ENCODE data around the gene SYNE2. TPM values are rescaled to one million over a fixed set of nuclear protein-coding genes. Genes with fewer than 3 reads are reported as not detected.

Gene SYNE2
- total RNA-seq, 4 donors from 2014 or later = 92.4 to 165 (median 98.3) TPM

DNA sequence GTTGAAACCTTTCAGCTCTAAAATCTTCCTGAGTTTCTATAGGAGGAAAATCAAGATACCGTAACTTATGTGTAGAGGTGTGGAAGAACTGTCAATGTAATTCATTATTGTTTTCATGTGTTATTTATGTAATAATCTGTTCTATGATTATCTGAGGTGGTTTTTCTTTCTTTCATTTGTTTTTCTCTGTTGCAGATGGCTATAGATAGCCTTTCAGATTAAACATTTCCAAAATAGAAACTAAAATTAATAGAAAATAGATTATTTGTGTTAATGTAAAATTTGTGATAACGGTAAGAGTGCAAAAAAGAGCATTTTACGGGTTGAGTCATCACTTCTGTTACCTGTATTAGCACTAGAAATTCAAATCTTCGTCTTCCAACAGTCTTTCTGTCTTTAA, 128.8 kb downstream of the SYNE2 start:
- Histone ChIP-seq H3K27me3 (no peaks in the 10 kb centered on the region), H3K27ac (replicated peaks in 1 of 4) (no peak overlapping the region), H3K36me3 (peaks cover 6 to 48% (median 28%) of the 10 kb centered on the region in 4 donors), H3K4me3 (no peak overlapping the region), H3K4me1 (no peaks in the 10 kb centered on the region), H3K9me3 (no peaks in the 10 kb centered on the region)
- WGBS = 96% methylated on average over 4 of the region's 4 CpGs
- no peak for TF ChIP-seq POLR2AphosphoS5 (IDR thresholded peaks at IDR 0.05)
- TF ChIP-seq, protein P1, sequence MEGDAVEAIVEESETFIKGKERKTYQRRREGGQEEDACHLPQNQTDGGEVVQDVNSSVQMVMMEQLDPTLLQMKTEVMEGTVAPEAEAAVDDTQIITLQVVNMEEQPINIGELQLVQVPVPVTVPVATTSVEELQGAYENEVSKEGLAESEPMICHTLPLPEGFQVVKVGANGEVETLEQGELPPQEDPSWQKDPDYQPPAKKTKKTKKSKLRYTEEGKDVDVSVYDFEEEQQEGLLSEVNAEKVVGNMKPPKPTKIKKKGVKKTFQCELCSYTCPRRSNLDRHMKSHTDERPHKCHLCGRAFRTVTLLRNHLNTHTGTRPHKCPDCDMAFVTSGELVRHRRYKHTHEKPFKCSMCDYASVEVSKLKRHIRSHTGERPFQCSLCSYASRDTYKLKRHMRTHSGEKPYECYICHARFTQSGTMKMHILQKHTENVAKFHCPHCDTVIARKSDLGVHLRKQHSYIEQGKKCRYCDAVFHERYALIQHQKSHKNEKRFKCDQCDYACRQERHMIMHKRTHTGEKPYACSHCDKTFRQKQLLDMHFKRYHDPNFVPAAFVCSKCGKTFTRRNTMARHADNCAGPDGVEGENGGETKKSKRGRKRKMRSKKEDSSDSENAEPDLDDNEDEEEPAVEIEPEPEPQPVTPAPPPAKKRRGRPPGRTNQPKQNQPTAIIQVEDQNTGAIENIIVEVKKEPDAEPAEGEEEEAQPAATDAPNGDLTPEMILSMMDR (IDR thresholded peaks at IDR 0.05) = no peak
- TF ChIP-seq POLR2A (IDR thresholded peaks at IDR 0.05; ENCODE audit: low read depth) = no peak
- no peak for TF ChIP-seq EP300 (IDR thresholded peaks at IDR 0.05)
- no peak for DNase-seq (ENCODE audit: extremely low spot score)
- intact Hi-C loops (cut with DNase I) = loop anchor here (10.0 kb wide), 1 partner anchor 177 kb away; no protein-coding TSS in a partner anchor

DNA sequence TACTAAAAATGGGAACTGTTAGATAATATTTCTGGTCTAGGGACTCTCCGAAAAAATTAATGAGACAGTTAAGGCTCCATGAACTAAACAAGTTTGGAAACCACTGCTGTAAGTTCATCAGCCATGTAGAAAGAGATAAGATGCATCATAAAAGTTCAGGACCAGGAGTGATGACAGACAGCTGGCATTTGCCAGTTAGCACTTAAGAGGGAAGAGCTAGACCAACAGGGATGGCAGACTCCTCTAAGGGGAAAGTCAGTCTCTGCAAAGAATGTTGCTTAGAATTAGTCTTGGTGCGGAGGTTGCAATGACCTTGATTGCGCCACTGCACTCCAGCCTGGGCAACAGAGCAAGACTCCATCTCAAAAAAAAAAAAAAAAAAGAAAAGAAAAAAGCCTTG, 129.4 kb downstream of the SYNE2 start:
- TF ChIP-seq EP300 (IDR thresholded peaks at IDR 0.05) (no peak), POLR2AphosphoS5 (IDR thresholded peaks at IDR 0.05) (no peak), POLR2A (IDR thresholded peaks at IDR 0.05; ENCODE audit: low read depth) (no peak)
- TF ChIP-seq, protein P1 (IDR thresholded peaks at IDR 0.05) = no peak
- Histone ChIP-seq H3K27me3 (no peaks in the 10 kb centered on the region), H3K9me3 (no peaks in the 10 kb centered on the region), H3K36me3 (peaks cover 4 to 48% (median 31%) of the 10 kb centered on the region in 4 donors), H3K27ac (replicated peaks in 1 of 4) (no peak overlapping the region), H3K4me1 (no peaks in the 10 kb centered on the region), H3K4me3 (no peak overlapping the region)
- 96% methylated on average over 3 of the region's 3 CpGs for WGBS
- DNase-seq (ENCODE audit: extremely low spot score) = no peak
- intact Hi-C loops (cut with DNase I) = loop anchor here (10.0 kb wide), 1 partner anchor 177 kb away; no protein-coding TSS in a partner anchor

DNA sequence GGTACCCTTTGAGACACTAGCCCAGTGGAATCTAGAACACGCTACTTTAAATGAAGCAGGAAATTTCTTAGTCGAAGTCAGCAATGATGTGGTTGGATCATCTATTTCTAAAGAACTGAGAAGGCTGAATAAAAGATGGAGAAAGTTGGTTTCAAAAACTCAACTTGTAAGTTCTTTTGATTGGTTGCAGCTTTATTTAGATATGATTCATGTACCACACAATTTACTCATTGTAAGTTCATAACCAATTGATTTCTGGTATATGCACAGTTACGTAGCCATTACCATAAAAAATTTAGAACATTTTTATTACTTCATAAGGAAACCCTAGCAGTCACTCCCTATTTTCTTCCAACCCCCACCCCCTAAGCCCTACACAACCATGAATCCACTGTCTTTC, 129.8 kb downstream of the SYNE2 start:
- H3K27me3 ChIP-seq = no peaks in the 10 kb centered on the region
- intact Hi-C loops (cut with DNase I) = loop anchor here (10.0 kb wide), 1 partner anchor 178 kb away; no protein-coding TSS in a partner anchor
- TF ChIP-seq POLR2A (IDR thresholded peaks at IDR 0.05; ENCODE audit: low read depth) (no peak), POLR2AphosphoS5 (IDR thresholded peaks at IDR 0.05) (no peak), EP300 (IDR thresholded peaks at IDR 0.05) (no peak)
- TF ChIP-seq, protein P1 (IDR thresholded peaks at IDR 0.05) = no peak
- peaks cover 0 to 43% (median 27%) of the 10 kb centered on the region in 4 donors for H3K36me3 ChIP-seq
- DNase-seq (ENCODE audit: extremely low spot score) = no peak
- no peak overlapping the region for H3K4me3 ChIP-seq
- no peak overlapping the region for H3K27ac ChIP-seq (replicated peaks in 1 of 4)
- no peaks in the 10 kb centered on the region for H3K4me1 ChIP-seq
- no peaks in the 10 kb centered on the region for H3K9me3 ChIP-seq
- WGBS = 98% methylated on average over 3 of the region's 3 CpGs

DNA sequence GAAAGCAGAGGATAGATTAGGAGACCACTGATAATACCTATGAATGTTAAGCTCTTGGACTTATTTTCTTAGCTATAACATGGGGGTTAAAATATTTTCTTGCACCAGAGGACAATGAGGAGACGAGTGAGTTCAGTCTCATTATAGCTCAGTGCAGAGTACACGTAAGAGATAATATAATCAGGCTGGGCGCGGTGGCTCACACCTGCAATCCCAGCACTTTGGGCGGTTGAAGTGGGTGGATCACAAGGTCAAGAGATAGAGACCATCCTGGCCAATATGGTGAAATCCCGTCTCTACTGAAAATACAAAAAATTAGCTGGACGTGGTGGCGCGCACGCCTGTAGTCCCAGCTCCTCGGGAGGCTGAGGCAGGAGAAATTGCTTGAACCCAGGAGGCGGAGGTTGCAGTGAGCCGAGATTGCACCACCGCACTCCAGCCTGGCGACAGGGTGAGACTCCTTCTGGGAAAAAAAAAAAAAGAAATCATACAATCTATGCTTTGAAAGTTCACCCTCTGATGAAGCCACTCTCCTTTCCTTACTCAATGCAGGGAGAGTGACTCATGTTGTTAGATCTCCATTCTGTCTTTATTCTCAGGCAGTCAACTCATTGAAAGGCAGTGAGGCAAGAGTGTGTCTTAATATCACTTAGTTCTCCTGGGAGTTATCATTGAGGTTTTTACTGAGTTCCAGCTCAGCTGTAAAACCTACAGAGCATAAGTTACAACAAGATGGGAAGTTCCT, 134.2 kb downstream of the SYNE2 start:
- 98% methylated on average over 15 of the region's 15 CpGs for WGBS
- H3K27me3 ChIP-seq = no peaks in the 10 kb centered on the region
- intact Hi-C loops (cut with DNase I) = loop anchor here (10.0 kb wide), 1 partner anchor 182 kb away; no protein-coding TSS in a partner anchor
- H3K27ac ChIP-seq (replicated peaks in 1 of 4) = no peak overlapping the region
- TF ChIP-seq EP300 (IDR thresholded peaks at IDR 0.05) = no peak
- TF ChIP-seq POLR2AphosphoS5 (IDR thresholded peaks at IDR 0.05) = no peak
- TF ChIP-seq POLR2A (IDR thresholded peaks at IDR 0.05; ENCODE audit: low read depth) = no peak
- no peaks in the 10 kb centered on the region for H3K9me3 ChIP-seq
- H3K4me1 ChIP-seq = no peaks in the 10 kb centered on the region
- DNase-seq (ENCODE audit: extremely low spot score) = no peak
- H3K4me3 ChIP-seq = no peak overlapping the region
- peaks cover 12 to 52% (median 22%) of the 10 kb centered on the region in 4 donors for H3K36me3 ChIP-seq

DNA sequence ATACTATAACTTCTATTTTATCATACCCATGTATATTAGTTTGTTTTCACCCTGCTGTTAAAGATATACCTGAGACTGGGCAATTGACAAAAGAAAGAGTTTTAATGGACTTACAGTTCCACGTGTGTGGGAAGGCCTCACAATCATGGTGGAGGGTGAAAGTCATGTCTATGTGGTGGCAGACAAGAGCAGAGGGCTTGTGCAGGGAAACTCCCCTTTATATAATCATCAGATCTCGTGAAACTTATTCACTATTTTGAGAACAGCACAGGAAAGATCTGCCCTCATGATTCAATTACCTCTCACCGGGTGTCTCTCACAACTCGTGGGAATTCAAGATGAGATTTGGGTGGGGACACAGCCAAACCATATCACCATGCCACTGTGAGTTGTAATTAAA, 135.8 kb downstream of the SYNE2 start:
- H3K4me1 ChIP-seq = no peaks in the 10 kb centered on the region
- H3K36me3 ChIP-seq = peaks cover 16 to 62% (median 31%) of the 10 kb centered on the region in 4 donors
- no peaks in the 10 kb centered on the region for H3K9me3 ChIP-seq
- H3K27ac ChIP-seq (replicated peaks in 1 of 4) = no peak overlapping the region
- intact Hi-C loops (cut with DNase I) = loop anchor here (10.0 kb wide), 1 partner anchor 184 kb away; no protein-coding TSS in a partner anchor
- no peak for TF ChIP-seq POLR2A (IDR thresholded peaks at IDR 0.05; ENCODE audit: low read depth)
- no peak for TF ChIP-seq EP300 (IDR thresholded peaks at IDR 0.05)
- TF ChIP-seq POLR2AphosphoS5 (IDR thresholded peaks at IDR 0.05) = no peak
- TF ChIP-seq, protein P1 (IDR thresholded peaks at IDR 0.05) = no peak
- no peak for DNase-seq (ENCODE audit: extremely low spot score)
- WGBS = 91% methylated on average over 4 of the region's 4 CpGs
- H3K4me3 ChIP-seq = no peak overlapping the region
- H3K27me3 ChIP-seq = no peaks in the 10 kb centered on the region

Measured in esophagus muscularis mucosa (tissue), 4 donors.